H1 (cell line): ENCODE data around the gene RNF114. TPM values are rescaled to one million over a fixed set of nuclear protein-coding genes. Genes with fewer than 3 reads are reported as not detected.

ENCODE experiments used
- CTCF ChIA-PET: fragments of 300-600 bp; sonication (Branson Sonifier 250); formaldehyde crosslinking; loops from one replicate; lab custom pipeline; 2021; ENCODE audit not compliant: partially characterized antibody; lab: Charles Lee
- POLR2A ChIA-PET: fragments of 300-600 bp; sonication (Branson Sonifier 250); formaldehyde crosslinking; loops from one replicate; lab custom pipeline; 2021; ENCODE audit warnings: inconsistent platforms; ENCODE audit not compliant: partially characterized antibody; lab: Charles Lee
- DNase-seq, 2 experiments: peaks; one replicate each; pipeline versions ENCODE4 v3.0.0 to v3.0.0-alpha.2; 2010 to 2022; ENCODE audit warnings: low spot score in 2 of 2, low read depth in 1 of 2, mixed read lengths in 1 of 2
- FAIRE-seq: peaks from 2 replicates; lab custom pipeline; 2011; peaks lifted over from hg19 to GRCh38; lab: Jason Lieb, UNC
- H2AFZ ChIP-seq: 2 replicates; pipeline ENCODE4 v1.8.1; 2012; ENCODE audit warnings: low read length, inconsistent platforms
- H2AK5ac ChIP-seq: 2 replicates; pipeline ENCODE4 v1.6.1; 2013; ENCODE audit warnings: low read depth, low read length
- H2BK120ac ChIP-seq: replicated peaks from 2 replicates; pipeline ENCODE3; 2013; ENCODE audit warnings: low read depth, low read length, inconsistent platforms
- H2BK12ac ChIP-seq: 2 replicates; pipeline ENCODE4 v1.6.1; 2013; ENCODE audit warnings: low read depth, low read length
- H2BK15ac ChIP-seq: 2 replicates; pipeline ENCODE4 v1.6.1; 2013; ENCODE audit warnings: low read length
- H2BK20ac ChIP-seq: 2 replicates; pipeline ENCODE4 v1.6.1; 2013; ENCODE audit warnings: low read length
- H2BK5ac ChIP-seq: 2 replicates; pipeline ENCODE4 v1.6.1; 2013; ENCODE audit warnings: low read depth, low read length
- H3K14ac ChIP-seq: 2 replicates; pipeline ENCODE4 v1.6.1; 2013; ENCODE audit warnings: inconsistent platforms; ENCODE audit not compliant: insufficient read length
- H3K18ac ChIP-seq: 2 replicates; pipeline ENCODE4 v1.6.1; 2013; ENCODE audit warnings: low read length; ENCODE audit errors: extremely low read depth
- H3K23ac ChIP-seq: 2 replicates; pipeline ENCODE4 v1.6.1; 2013; ENCODE audit warnings: inconsistent platforms; ENCODE audit not compliant: insufficient read length
- H3K23me2 ChIP-seq: 2 replicates; pipeline ENCODE4 v1.6.1; 2013; ENCODE audit warnings: low read depth, low read length
- H3K27ac ChIP-seq: 2 replicates; pipeline ENCODE4 v1.6.1; 2011; ENCODE audit warnings: low read depth, low read length, inconsistent platforms
- H3K27me3 ChIP-seq, 4 experiments: replicated peaks in 1 of 4; 1 replicate in 1 of 4; 2 replicates in 3 of 4; pipeline versions ENCODE4 v1.6.1 to v1.8.1; 2011 to 2013; ENCODE audit warnings: low read length in 3 of 4, mild to moderate bottlenecking in 3 of 4, inconsistent platforms in 2 of 4, mixed read lengths in 2 of 4, moderate library complexity in 1 of 4; ENCODE audit not compliant: control insufficient read depth in 3 of 4, insufficient read depth in 3 of 4; ENCODE audit errors: extremely low read depth in 1 of 4
- H3K36me3 ChIP-seq, 4 experiments: 2 replicates each; pipeline versions ENCODE4 v1.6.1 to v1.8.1; 2011 to 2013; ENCODE audit warnings: mild to moderate bottlenecking in 4 of 4, low read length in 3 of 4, moderate library complexity in 2 of 4, control low read depth in 1 of 4, inconsistent platforms in 1 of 4; ENCODE audit not compliant: insufficient read depth in 4 of 4, control insufficient read depth in 2 of 4
- H3K4ac ChIP-seq: replicated peaks from 2 replicates; pipeline ENCODE3; 2013; ENCODE audit warnings: low read length, low read depth, mixed read lengths, inconsistent platforms; ENCODE audit not compliant: insufficient read length
- H3K4me1 ChIP-seq, 4 experiments: replicated peaks in 1 of 4; 1 replicate in 1 of 4; 2 replicates in 3 of 4; pipeline versions ENCODE4 v1.6.1 to v1.8.1; 2011 to 2013; ENCODE audit warnings: low read length in 3 of 4, inconsistent platforms in 2 of 4, mixed read lengths in 1 of 4; ENCODE audit not compliant: insufficient read depth in 4 of 4, control insufficient read depth in 3 of 4
- H3K4me2 ChIP-seq, 2 experiments: 2 replicates each; pipeline versions ENCODE4 v1.6.1 to v1.8.1; 2011 to 2013; ENCODE audit warnings: low read depth in 2 of 2, low read length in 2 of 2, control low read depth in 1 of 2, inconsistent platforms in 1 of 2, mild to moderate bottlenecking in 1 of 2; ENCODE audit not compliant: insufficient read depth in 1 of 2
- H3K4me3 ChIP-seq, 4 experiments: fragments of 200-600, 300-600 bp in 1 of 4; sonication (generic), shearing (Covaris generic), sonication (Bioruptor Twin) in 1 of 4; 2 replicates each; pipeline versions ENCODE4 v1.5.1 to v1.8.1; 2011 to 2016; ENCODE audit warnings: low read length in 4 of 4, low read depth in 3 of 4, control low read depth in 2 of 4, inconsistent platforms in 2 of 4, mild to moderate bottlenecking in 2 of 4, mixed read lengths in 1 of 4, moderate library complexity in 1 of 4; ENCODE audit not compliant: insufficient read depth in 2 of 4; ENCODE audit errors: extremely low read depth in 1 of 4
- H3K56ac ChIP-seq: replicated peaks from 2 replicates; pipeline ENCODE3; 2013; ENCODE audit warnings: low read depth, mild to moderate bottlenecking, mixed read lengths, low read length, inconsistent platforms; ENCODE audit not compliant: insufficient read length
- H3K79me1 ChIP-seq: 2 replicates; pipeline ENCODE4 v1.6.1; 2013; ENCODE audit warnings: low read depth, low read length, control low read depth
- H3K79me2 ChIP-seq, 2 experiments: 2 replicates each; pipeline versions ENCODE4 v1.6.1 to v1.8.1; 2012 to 2013; ENCODE audit warnings: low read length in 2 of 2, mild to moderate bottlenecking in 2 of 2, inconsistent platforms in 1 of 2; ENCODE audit not compliant: insufficient read depth in 2 of 2, control insufficient read depth in 1 of 2
- H3K9ac ChIP-seq, 4 experiments: replicated peaks in 1 of 4; 1 replicate in 1 of 4; 2 replicates in 3 of 4; pipeline versions ENCODE4 v1.6.1 to v1.8.1; 2011 to 2013; ENCODE audit warnings: low read depth in 3 of 4, low read length in 3 of 4, control low read depth in 2 of 4, mild to moderate bottlenecking in 2 of 4, moderate library complexity in 2 of 4, inconsistent platforms in 1 of 4; ENCODE audit errors: extremely low read depth in 1 of 4
- H3K9me3 ChIP-seq, 2 experiments: 2 replicates each; pipeline versions ENCODE4 v1.6.1 to v1.8.1; 2012 to 2013; ENCODE audit warnings: mild to moderate bottlenecking in 2 of 2, moderate library complexity in 2 of 2, control low read depth in 1 of 2, inconsistent platforms in 1 of 2, low read depth in 1 of 2, low read length in 1 of 2, mixed read lengths in 1 of 2; ENCODE audit not compliant: insufficient read depth in 2 of 2
- H4K20me1 ChIP-seq, 2 experiments: replicated peaks in 1 of 2; 2 replicates each; pipeline versions ENCODE3 to v1.8.1; 2011 to 2013; ENCODE audit warnings: inconsistent platforms in 2 of 2, low read length in 2 of 2, mild to moderate bottlenecking in 1 of 2; ENCODE audit not compliant: insufficient read depth in 2 of 2, control insufficient read depth in 1 of 2
- H4K5ac ChIP-seq: 2 replicates; pipeline ENCODE4 v1.6.1; 2013; ENCODE audit warnings: low read length, low read depth, mixed read lengths, inconsistent platforms; ENCODE audit not compliant: insufficient read length
- H4K8ac ChIP-seq: 2 replicates; pipeline ENCODE4 v1.8.0; 2013; ENCODE audit warnings: mild to moderate bottlenecking, moderate library complexity, low read length, inconsistent platforms; ENCODE audit not compliant: insufficient read depth; ENCODE audit errors: extremely low read depth
- H4K91ac ChIP-seq: replicated peaks from 2 replicates; pipeline ENCODE3; 2013; ENCODE audit warnings: low read length, mixed read lengths, inconsistent platforms; ENCODE audit not compliant: insufficient read length
- ZNF274 ChIP-seq: IDR thresholded peaks from 2 replicates; pipeline ENCODE4 v1.7.0; 2012; ENCODE audit warnings: low read length, borderline replicate concordance; ENCODE audit errors: extremely low read depth
- whole genome bisulfite sequencing, 2 experiments: shearing (Covaris generic) in 1 of 2; methylation state at CpG; one replicate each; pipeline versions ENCODE4 v1.1.6 to v1.1.7; 2013 to 2015; ENCODE audit warnings: low lambda C conversion rate in 2 of 2, mixed read lengths in 2 of 2, inconsistent platforms in 1 of 2, low coverage in 1 of 2, missing lambda C conversion rate in 1 of 2; ENCODE audit not compliant: insufficient replicate concordance in 2 of 2, insufficient coverage in 1 of 2, insufficient read length in 1 of 2; ENCODE audit errors: extremely low coverage in 1 of 2, missing lambda C conversion rate in 1 of 2; 5-methylcytosine and 5-hydroxymethylcytosine counted together
- polyA plus RNA-seq, 7 experiments: library from polyadenylated mRNA; depleted of rRNA in 3 of 7; stranded (reverse) in 5 of 7; unstranded in 2 of 7; fragments of >200 nt in 5 of 7; fragments of 200-250 nt in 2 of 7; gene quantifications; 1 replicate in 5 of 7; 2 replicates in 1 of 7; 4 replicates in 1 of 7; pipeline versions ENCODE4 v1.2.1 to v1.2.3, GENCODE V29; 2011 to 2013; ENCODE audit warnings: missing spikeins in 2 of 7, mixed read lengths in 2 of 7
- total RNA-seq: library from RNA; stranded (reverse); fragmentation: NEBNext Ultra II Directional; extraction: Animal tissue kit (Norgen Biotek cat#: 25700); gene quantifications from 2 replicates; pipeline ENCODE4 v1.2.1, GENCODE V29; 2021

The RNF114 gene
- total and polyA plus RNA-seq, 2 of the 8 experiments (the other 6 are each of a cell fraction or from before 2014, with no cell fraction given): 81.7 to 89.9 TPM

- Histone ChIP-seq H2BK12ac (no peak overlapping the region), H3K79me1 (peaks cover 3% of the 10 kb centered on the region; the same call in 1 of the 2 replicates), H3K27ac (no peak overlapping the region), H3K4ac (no peak overlapping the region), H3K56ac (no peak overlapping the region), H4K20me1 (peaks cover 0 to 3% of the 10 kb centered on the region in 2 experiments), H2BK20ac (no peak overlapping the region), H3K36me3 (peaks cover 0 to 6% (median under 1%) of the 10 kb centered on the region in 4 experiments; a peak in 4 of 8 replicates), H2AK5ac (no peak overlapping the region), H3K4me2 (no peak overlapping the region), H3K18ac (no peak overlapping the region), H2BK120ac (no peak overlapping the region), H3K23ac (no peak overlapping the region), H3K23me2 (no peaks in the 10 kb centered on the region), H3K79me2 (no peaks in the 10 kb centered on the region), H3K4me1 (no peaks in the 10 kb centered on the region), H3K14ac (no peak overlapping the region), H3K9ac (no peak overlapping the region), H4K8ac (no peak overlapping the region), H4K5ac (no peak overlapping the region), H2BK15ac (no peak overlapping the region), H3K4me3 (no peak overlapping the region), H3K9me3 (no peaks in the 10 kb centered on the region), H4K91ac (no peak overlapping the region), H2AFZ (no peak overlapping the region), H2BK5ac (no peak overlapping the region), H3K27me3 (no peaks in the 10 kb centered on the region)
- WGBS, 2 experiments: 79% methylated on average over 10 of the region's 10 CpGs; no CpG with 5 or more reads in 1 of the 2 experiments
- FAIRE-seq (no peak), DNase-seq (no peak)
- no peak for TF ChIP-seq ZNF274
- CTCF ChIA-PET: interaction anchor here (0.7 to 16.4 kb wide), 7 partner anchors 9 to 291 kb away, joined by 3 to 199 read pairs (median 3); no protein-coding TSS in a partner anchor
- POLR2A ChIA-PET: no interaction called here
Measured at GRCh38 chr20:49899541-49900383, 36.4 kb upstream of the RNF114 start.
